GM23338 (cell line): ENCODE results near the gene TRIM63. TPM values are rescaled to one million over a fixed set of nuclear protein-coding genes. Genes with fewer than 3 reads are reported as not detected.

Experiments
- ATAC-seq: fragments of 200-7000 bp; cut with Tn5 transposase; 3 replicates; pipeline ENCODE4 v1.9.1; 2020
- DNase-seq: peaks from one replicate; pipeline ENCODE4 v3.0.0-alpha.2; 2015; ENCODE audit warnings: low spot score
- H2AFZ ChIP-seq: fragments of 200-600 bp; sonication (generic); 2 replicates; pipeline ENCODE4 v1.8.0; 2016; ENCODE audit warnings: antibody characterized with exemption, mild to moderate bottlenecking, moderate library complexity
- H3F3A ChIP-seq: fragments of 200-600 bp; sonication (generic); replicated peaks from 2 replicates; pipeline ENCODE4 v1.8.0; 2017; ENCODE audit warnings: antibody characterized with exemption, mixed run types, low read depth
- H3K27ac ChIP-seq: fragments of 200-600 bp; sonication (generic); 2 replicates; pipeline ENCODE4 v1.6.1; 2016; ENCODE audit warnings: low read depth
- H3K27me3 ChIP-seq: fragments of 200-600 bp; sonication (generic); 2 replicates; pipeline ENCODE4 v1.8.0; 2016; ENCODE audit warnings: mild to moderate bottlenecking, mixed run types, moderate library complexity; ENCODE audit not compliant: insufficient read depth
- H3K36me3 ChIP-seq: fragments of 200-600 bp; sonication (generic); 2 replicates; pipeline ENCODE4 v1.8.0; 2016; ENCODE audit warnings: mild to moderate bottlenecking; ENCODE audit not compliant: insufficient read depth
- H3K4me1 ChIP-seq: fragments of 200-600 bp; sonication (generic); 2 replicates; pipeline ENCODE4 v1.8.0; 2016; ENCODE audit warnings: mild to moderate bottlenecking, moderate library complexity; ENCODE audit not compliant: insufficient read depth
- H3K4me2 ChIP-seq: fragments of 200-600 bp; sonication (generic); 2 replicates; pipeline ENCODE4 v1.7.1; 2017; ENCODE audit warnings: mixed run types
- H3K4me3 ChIP-seq: fragments of 200-600 bp; sonication (generic); 2 replicates; pipeline ENCODE4 v1.6.1; 2016; ENCODE audit warnings: mixed run types
- H3K79me2 ChIP-seq: fragments of 200-600 bp; sonication (generic); replicated peaks from 2 replicates; pipeline ENCODE4 v1.8.0; 2017; ENCODE audit warnings: mild to moderate bottlenecking; ENCODE audit not compliant: insufficient read depth
- H3K9me2 ChIP-seq: fragments of 200-600 bp; sonication (generic); 2 replicates; pipeline ENCODE4 v1.8.0; 2017; ENCODE audit not compliant: insufficient read depth
- H4K20me1 ChIP-seq: fragments of 200-600 bp; sonication (generic); replicated peaks from 2 replicates; pipeline ENCODE4 v1.8.0; 2017; ENCODE audit warnings: mild to moderate bottlenecking; ENCODE audit not compliant: insufficient read depth
- H3K27ac Mint-ChIP-seq: 2 replicates; pipeline ENCODE4 v1.8.0; 2020; ENCODE audit warnings: inconsistent platforms, mild to moderate bottlenecking, moderate library complexity, mixed read lengths
- H3K27me3 Mint-ChIP-seq: 3 replicates; pipeline ENCODE4 v1.8.0; 2022; ENCODE audit warnings: low read depth, mild to moderate bottlenecking, moderate library complexity, mixed read lengths, inconsistent platforms; ENCODE audit not compliant: insufficient read depth, poor library complexity
- H3K36me3 Mint-ChIP-seq: 3 replicates; pipeline ENCODE4 v1.8.0; 2021; ENCODE audit warnings: low read depth, mild to moderate bottlenecking, inconsistent platforms, moderate library complexity, mixed read lengths
- H3K4me1 Mint-ChIP-seq: 3 replicates; pipeline ENCODE4 v1.8.0; 2020; ENCODE audit warnings: mild to moderate bottlenecking, inconsistent platforms, mixed read lengths
- H3K4me3 Mint-ChIP-seq: 3 replicates; pipeline ENCODE4 v1.8.0; 2021; ENCODE audit warnings: moderate library complexity, mild to moderate bottlenecking, inconsistent platforms, mixed read lengths
- H3K9me3 Mint-ChIP-seq: 3 replicates; pipeline ENCODE4 v1.8.0; 2020; ENCODE audit warnings: moderate library complexity, mild to moderate bottlenecking, inconsistent platforms, mixed read lengths
- CREB1 ChIP-seq: fragments of 250-450 bp; sonication (Bioruptor Pico); IDR thresholded peaks from 2 replicates; pipeline ENCODE4 v1.5.0; 2020; ENCODE audit warnings: low read depth, mild to moderate bottlenecking, moderate library complexity
- EZH2phosphoT487 ChIP-seq: fragments of 200-600 bp; sonication (generic); IDR thresholded peaks from one replicate; pipeline ENCODE4 v1.8.1; 2018; ENCODE audit warnings: antibody characterized with exemption; ENCODE audit not compliant: unreplicated experiment
- POLR2AphosphoS5 ChIP-seq: IDR thresholded peaks from 2 replicates; pipeline ENCODE4 v1.6.1; 2016; ENCODE audit warnings: antibody characterized with exemption, low read depth
- STAT1 ChIP-seq: IDR thresholded peaks from one replicate; pipeline ENCODE4 v1.6.1; 2016; ENCODE audit warnings: antibody characterized with exemption; ENCODE audit not compliant: unreplicated experiment
- ZNF114 ChIP-seq: fragments of 250-450 bp; sonication (Bioruptor Pico); IDR thresholded peaks from 2 replicates; pipeline ENCODE4 v1.5.0; 2020; ENCODE audit warnings: mild to moderate bottlenecking, moderate library complexity
- ZNF331 ChIP-seq: fragments of 250-450 bp; sonication (Bioruptor Pico); IDR thresholded peaks from 2 replicates; pipeline ENCODE4 v1.5.0; 2020; ENCODE audit warnings: low read depth, mild to moderate bottlenecking, moderate library complexity
- polyA plus RNA-seq: library from polyadenylated mRNA; unstranded; fragments of >200 nt; fragmentation: Nextera tagmentation; extraction: Ambion mirVana; gene quantifications from 2 replicates; pipeline ENCODE4 v1.2.1, GENCODE V29; 2016
- total RNA-seq: library from RNA; depleted of rRNA; stranded (reverse); fragments of >200 nt; shearing (Covaris generic); gene quantifications from 2 replicates; pipeline ENCODE4 v1.2.3, GENCODE V29; 2014
- TF ChIP-seq, protein P1 (sequence below), 2 experiments: fragments of 200-600 bp in 1 of 2; sonication (generic) in 1 of 2; conservative IDR thresholded peaks; 2 replicates each; pipeline versions ENCODE4 v1.5.1 to v1.6.1; 2016 to 2017; ENCODE audit warnings: antibody characterized with exemption in 2 of 2, low read depth in 2 of 2, mild to moderate bottlenecking in 2 of 2, moderate library complexity in 1 of 2
- TF ChIP-seq, protein P2 (sequence below): IDR thresholded peaks from 2 replicates; pipeline ENCODE4 v1.6.1; 2016; ENCODE audit warnings: antibody characterized with exemption
- TF ChIP-seq, protein P3 (sequence below): IDR thresholded peaks from one replicate; pipeline ENCODE4 v1.6.1; 2018; ENCODE audit warnings: antibody characterized with exemption; ENCODE audit not compliant: unreplicated experiment

Gene TRIM63
- total and polyA plus RNA-seq, 2 experiments from 2014 or later, result 0.17 TPM; not detected in 1

DNA sequence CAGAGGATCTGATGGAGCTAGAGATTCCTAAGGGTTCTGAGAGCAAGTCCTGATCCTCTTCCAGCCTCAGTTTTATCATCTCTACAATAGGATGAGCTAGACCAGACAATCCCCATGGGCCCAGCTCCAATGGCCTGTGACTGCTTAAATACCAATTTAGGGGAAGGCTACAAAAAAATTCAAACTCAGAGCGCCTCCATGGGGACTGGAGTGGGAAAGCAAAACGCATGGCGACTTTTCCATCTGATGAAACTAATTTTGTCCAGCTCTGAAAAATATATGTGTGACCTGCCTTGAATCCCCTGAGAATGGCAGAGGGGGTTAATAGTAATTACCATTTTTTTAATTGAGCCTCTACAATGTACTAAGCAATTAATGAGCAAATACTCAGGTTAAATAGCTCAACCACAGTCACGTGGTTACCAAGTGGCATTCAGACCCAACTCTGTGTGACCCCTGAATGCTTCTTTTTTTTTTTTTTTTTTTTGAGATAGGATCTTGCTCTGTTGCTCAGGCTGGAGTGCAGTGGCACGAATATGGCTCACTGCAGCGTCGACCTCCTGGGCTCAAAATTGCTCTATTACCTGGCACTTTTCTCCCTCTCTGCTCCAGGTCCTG lies 37.5 kb downstream of the TRIM63 start:
- Histone ChIP-seq H3K79me2 (no peaks in the 10 kb centered on the region), H3K4me1 (peaks cover 6% of the 10 kb centered on the region; the same call in 1 of the 2 replicates), H3K4me2 (no peak overlapping the region), H3K36me3 (no peaks in the 10 kb centered on the region), H3K4me3 (no peak overlapping the region), H4K20me1 (no peaks in the 10 kb centered on the region), H2AFZ (no peak overlapping the region), H3K9me2 (no peaks in the 10 kb centered on the region), H3K27me3 (peaks cover 17% of the 10 kb centered on the region), H3F3A (no peaks in the 10 kb centered on the region), H3K27ac (no peak overlapping the region)
- H3K9me3 Mint-ChIP-seq, result no peaks in the 10 kb centered on the region
- H3K36me3 Mint-ChIP-seq, result no peaks in the 10 kb centered on the region
- peak; percentile 34 for ATAC-seq
- no peak overlapping the region for H3K4me3 Mint-ChIP-seq
- H3K27me3 Mint-ChIP-seq, result peaks cover 24% of the 10 kb centered on the region
- H3K4me1 Mint-ChIP-seq, result peaks cover 5% of the 10 kb centered on the region; the same call in 2 of the 3 replicates
- peak; percentile 61 for DNase-seq
- no peak overlapping the region for H3K27ac Mint-ChIP-seq
- TF ChIP-seq, protein P1, sequence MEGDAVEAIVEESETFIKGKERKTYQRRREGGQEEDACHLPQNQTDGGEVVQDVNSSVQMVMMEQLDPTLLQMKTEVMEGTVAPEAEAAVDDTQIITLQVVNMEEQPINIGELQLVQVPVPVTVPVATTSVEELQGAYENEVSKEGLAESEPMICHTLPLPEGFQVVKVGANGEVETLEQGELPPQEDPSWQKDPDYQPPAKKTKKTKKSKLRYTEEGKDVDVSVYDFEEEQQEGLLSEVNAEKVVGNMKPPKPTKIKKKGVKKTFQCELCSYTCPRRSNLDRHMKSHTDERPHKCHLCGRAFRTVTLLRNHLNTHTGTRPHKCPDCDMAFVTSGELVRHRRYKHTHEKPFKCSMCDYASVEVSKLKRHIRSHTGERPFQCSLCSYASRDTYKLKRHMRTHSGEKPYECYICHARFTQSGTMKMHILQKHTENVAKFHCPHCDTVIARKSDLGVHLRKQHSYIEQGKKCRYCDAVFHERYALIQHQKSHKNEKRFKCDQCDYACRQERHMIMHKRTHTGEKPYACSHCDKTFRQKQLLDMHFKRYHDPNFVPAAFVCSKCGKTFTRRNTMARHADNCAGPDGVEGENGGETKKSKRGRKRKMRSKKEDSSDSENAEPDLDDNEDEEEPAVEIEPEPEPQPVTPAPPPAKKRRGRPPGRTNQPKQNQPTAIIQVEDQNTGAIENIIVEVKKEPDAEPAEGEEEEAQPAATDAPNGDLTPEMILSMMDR (conservative IDR thresholded peaks at IDR 0.05; ENCODE audit: low read depth in 2 of 2), result peak; percentile 49 to 72
- TF ChIP-seq EZH2phosphoT487, result no peak
- TF ChIP-seq ZNF331 (CRISPR knock-in tag), result no peak
- TF ChIP-seq, protein P2, sequence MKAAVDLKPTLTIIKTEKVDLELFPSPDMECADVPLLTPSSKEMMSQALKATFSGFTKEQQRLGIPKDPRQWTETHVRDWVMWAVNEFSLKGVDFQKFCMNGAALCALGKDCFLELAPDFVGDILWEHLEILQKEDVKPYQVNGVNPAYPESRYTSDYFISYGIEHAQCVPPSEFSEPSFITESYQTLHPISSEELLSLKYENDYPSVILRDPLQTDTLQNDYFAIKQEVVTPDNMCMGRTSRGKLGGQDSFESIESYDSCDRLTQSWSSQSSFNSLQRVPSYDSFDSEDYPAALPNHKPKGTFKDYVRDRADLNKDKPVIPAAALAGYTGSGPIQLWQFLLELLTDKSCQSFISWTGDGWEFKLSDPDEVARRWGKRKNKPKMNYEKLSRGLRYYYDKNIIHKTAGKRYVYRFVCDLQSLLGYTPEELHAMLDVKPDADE, result no peak

DNA sequence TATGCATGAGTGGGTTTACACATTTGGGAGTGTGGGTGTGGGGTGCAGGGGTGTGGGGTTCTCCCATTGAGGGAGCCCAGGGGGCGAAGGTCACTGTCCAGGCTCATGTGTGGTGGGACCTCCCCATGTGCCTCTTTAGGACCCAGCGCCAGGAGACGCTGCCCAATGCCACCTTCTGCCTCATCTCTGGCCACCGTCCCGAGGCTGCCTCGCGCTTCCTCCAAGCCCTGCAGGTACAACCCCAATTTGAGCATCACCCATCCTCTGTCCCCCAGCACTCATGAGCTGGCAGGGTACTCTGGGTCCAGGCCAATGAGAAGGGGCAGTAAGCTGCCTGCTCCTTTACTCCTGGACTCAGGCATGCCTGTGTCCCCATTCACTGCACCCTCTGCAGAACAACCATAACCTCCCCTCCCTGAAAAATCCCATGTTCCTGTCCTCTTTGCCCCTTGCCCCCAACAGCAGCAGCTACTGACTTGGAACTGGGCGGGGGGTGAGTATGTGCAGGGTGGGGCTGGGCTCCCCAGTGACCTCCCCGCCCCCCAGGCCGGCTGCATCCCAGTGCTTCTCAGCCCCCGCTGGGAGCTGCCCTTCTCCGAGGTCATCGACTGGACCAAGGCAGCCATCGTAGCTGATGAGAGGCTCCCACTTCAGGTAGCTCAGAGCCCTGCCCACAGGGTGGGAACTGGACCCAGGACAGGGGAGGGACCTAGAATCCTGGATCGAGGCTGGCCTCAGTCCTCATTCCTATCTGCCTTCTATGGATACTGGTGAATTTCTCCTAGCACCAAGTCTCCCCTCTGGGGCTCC lies 38.2 kb downstream of the TRIM63 start:
- no peak for DNase-seq
- no peaks in the 10 kb centered on the region for H4K20me1 ChIP-seq
- peaks cover 17% of the 10 kb centered on the region for H3K27me3 Mint-ChIP-seq
- H3K27ac Mint-ChIP-seq, result no peak overlapping the region
- H3K4me2 ChIP-seq, result no peak overlapping the region
- 0 out of 3 replicates have a peak, but pooled peaks cover 1% of the 10 kb centered on the region for H3K4me1 Mint-ChIP-seq
- peak; percentile 17; the same call in 2 of the 3 replicates for ATAC-seq
- no peaks in the 10 kb centered on the region; the same call in 1 of the 2 replicates for H3K4me1 ChIP-seq
- no peak overlapping the region for H3K27ac ChIP-seq
- H3K79me2 ChIP-seq, result no peaks in the 10 kb centered on the region
- H3K4me3 ChIP-seq, result no peak overlapping the region
- no peaks in the 10 kb centered on the region for H3K9me3 Mint-ChIP-seq
- H2AFZ ChIP-seq, result no peak overlapping the region
- no peaks in the 10 kb centered on the region for H3K9me2 ChIP-seq
- peaks cover 10% of the 10 kb centered on the region for H3K27me3 ChIP-seq
- no peaks in the 10 kb centered on the region for H3F3A ChIP-seq
- H3K36me3 Mint-ChIP-seq, result no peaks in the 10 kb centered on the region
- H3K36me3 ChIP-seq, result no peaks in the 10 kb centered on the region
- H3K4me3 Mint-ChIP-seq, result no peak overlapping the region
- TF ChIP-seq POLR2AphosphoS5, result no peak
- TF ChIP-seq, protein P3, sequence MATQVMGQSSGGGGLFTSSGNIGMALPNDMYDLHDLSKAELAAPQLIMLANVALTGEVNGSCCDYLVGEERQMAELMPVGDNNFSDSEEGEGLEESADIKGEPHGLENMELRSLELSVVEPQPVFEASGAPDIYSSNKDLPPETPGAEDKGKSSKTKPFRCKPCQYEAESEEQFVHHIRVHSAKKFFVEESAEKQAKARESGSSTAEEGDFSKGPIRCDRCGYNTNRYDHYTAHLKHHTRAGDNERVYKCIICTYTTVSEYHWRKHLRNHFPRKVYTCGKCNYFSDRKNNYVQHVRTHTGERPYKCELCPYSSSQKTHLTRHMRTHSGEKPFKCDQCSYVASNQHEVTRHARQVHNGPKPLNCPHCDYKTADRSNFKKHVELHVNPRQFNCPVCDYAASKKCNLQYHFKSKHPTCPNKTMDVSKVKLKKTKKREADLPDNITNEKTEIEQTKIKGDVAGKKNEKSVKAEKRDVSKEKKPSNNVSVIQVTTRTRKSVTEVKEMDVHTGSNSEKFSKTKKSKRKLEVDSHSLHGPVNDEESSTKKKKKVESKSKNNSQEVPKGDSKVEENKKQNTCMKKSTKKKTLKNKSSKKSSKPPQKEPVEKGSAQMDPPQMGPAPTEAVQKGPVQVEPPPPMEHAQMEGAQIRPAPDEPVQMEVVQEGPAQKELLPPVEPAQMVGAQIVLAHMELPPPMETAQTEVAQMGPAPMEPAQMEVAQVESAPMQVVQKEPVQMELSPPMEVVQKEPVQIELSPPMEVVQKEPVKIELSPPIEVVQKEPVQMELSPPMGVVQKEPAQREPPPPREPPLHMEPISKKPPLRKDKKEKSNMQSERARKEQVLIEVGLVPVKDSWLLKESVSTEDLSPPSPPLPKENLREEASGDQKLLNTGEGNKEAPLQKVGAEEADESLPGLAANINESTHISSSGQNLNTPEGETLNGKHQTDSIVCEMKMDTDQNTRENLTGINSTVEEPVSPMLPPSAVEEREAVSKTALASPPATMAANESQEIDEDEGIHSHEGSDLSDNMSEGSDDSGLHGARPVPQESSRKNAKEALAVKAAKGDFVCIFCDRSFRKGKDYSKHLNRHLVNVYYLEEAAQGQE, result no peak
- TF ChIP-seq STAT1, result no peak
- no peak for TF ChIP-seq ZNF114 (CRISPR knock-in tag)
- no peak for TF ChIP-seq CREB1 (CRISPR knock-in tag)
- TF ChIP-seq, protein P1 (conservative IDR thresholded peaks at IDR 0.05; ENCODE audit: low read depth in 2 of 2), result no peak
